ENCODE measurements around the gene COG4. TPM values are rescaled to one million over a fixed set of nuclear protein-coding genes. Genes with fewer than 3 reads are reported as not detected.
A peak's percentile ranks its signal among the peaks of the same experiment; 100 is the strongest.

Gene COG4
- total RNA-seq = 48.4 to 65.1 TPM (median 49.8 TPM) in 3 replicates
- long read RNA-seq, transcript COG4-201 (19 exons, 2,833 nt) = major isoform, 150 of 194 reads
- long read RNA-seq, partial matches to known transcripts = 2 of 194 reads
- long read RNA-seq, other reads (novel, unspliced or antisense) = 37 of 194 reads

GRCh38 chr16:70523076-70523742 lies at the start of gene COG4:
Gene COG4, minus strand, starts transcription at chr16:70523554. Its CDS starts 11 bp downstream, at chr16:70523543.
- Mint-ChIP-seq H3K36me3 (ENCODE audit: low read depth) (peaks cover 5% of the 10 kb centered on the region), H3K4me1 (ENCODE audit: low read depth) (peaks cover 52% of the 10 kb centered on the region), H3K4me3 (ENCODE audit: unreplicated experiment) (peak within 1 kb of the TSS; percentile 93), H3K27ac (ENCODE audit: unreplicated experiment) (peak within 1 kb of the TSS; percentile 99), H3K27me3 (ENCODE audit: low read depth) (no peaks in the 10 kb centered on the region), H3K9me3 (ENCODE audit: low read depth) (no peaks in the 10 kb centered on the region)
- DNase-seq (ENCODE audit: low spot score) = peak; percentile 95
- TF ChIP-seq, protein P1, sequence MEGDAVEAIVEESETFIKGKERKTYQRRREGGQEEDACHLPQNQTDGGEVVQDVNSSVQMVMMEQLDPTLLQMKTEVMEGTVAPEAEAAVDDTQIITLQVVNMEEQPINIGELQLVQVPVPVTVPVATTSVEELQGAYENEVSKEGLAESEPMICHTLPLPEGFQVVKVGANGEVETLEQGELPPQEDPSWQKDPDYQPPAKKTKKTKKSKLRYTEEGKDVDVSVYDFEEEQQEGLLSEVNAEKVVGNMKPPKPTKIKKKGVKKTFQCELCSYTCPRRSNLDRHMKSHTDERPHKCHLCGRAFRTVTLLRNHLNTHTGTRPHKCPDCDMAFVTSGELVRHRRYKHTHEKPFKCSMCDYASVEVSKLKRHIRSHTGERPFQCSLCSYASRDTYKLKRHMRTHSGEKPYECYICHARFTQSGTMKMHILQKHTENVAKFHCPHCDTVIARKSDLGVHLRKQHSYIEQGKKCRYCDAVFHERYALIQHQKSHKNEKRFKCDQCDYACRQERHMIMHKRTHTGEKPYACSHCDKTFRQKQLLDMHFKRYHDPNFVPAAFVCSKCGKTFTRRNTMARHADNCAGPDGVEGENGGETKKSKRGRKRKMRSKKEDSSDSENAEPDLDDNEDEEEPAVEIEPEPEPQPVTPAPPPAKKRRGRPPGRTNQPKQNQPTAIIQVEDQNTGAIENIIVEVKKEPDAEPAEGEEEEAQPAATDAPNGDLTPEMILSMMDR (IDR thresholded peaks at IDR 0.05) = no peak

DNA sequence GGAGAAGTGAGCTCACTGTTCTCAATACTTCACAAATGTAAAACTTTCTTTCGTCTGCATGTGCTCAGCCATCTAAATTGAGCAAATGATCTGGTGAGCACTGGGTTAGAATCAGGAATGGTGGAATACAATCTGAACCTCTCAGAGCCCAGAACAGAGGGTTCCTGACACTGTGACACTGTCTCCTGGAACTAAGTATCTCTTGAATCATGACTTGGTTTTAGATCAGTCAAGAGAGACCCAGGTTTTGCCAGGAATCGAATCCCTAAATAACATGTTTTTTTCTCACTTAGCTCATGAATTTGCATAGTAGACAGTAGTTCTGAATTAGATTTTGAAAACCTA lies 49.5 kb upstream of the COG4 start:
- H3K4me1 Mint-ChIP-seq (ENCODE audit: low read depth) = peaks cover 82% of the 10 kb centered on the region
- H3K9me3 Mint-ChIP-seq (ENCODE audit: low read depth) = no peaks in the 10 kb centered on the region
- H3K36me3 Mint-ChIP-seq (ENCODE audit: low read depth) = peaks cover 34% of the 10 kb centered on the region
- no peak overlapping the region for H3K4me3 Mint-ChIP-seq (ENCODE audit: unreplicated experiment)
- no peak for DNase-seq (ENCODE audit: low spot score)
- no peaks in the 10 kb centered on the region for H3K27me3 Mint-ChIP-seq (ENCODE audit: low read depth)
- H3K27ac Mint-ChIP-seq (ENCODE audit: unreplicated experiment) = peak overlapping the region; percentile 95
- TF ChIP-seq, protein P1 (IDR thresholded peaks at IDR 0.05) = no peak

- Mint-ChIP-seq H3K36me3 (ENCODE audit: low read depth) (peaks cover 37% of the 10 kb centered on the region), H3K27me3 (ENCODE audit: low read depth) (no peaks in the 10 kb centered on the region), H3K9me3 (ENCODE audit: low read depth) (no peaks in the 10 kb centered on the region), H3K4me3 (ENCODE audit: unreplicated experiment) (peak overlapping the region; percentile 19), H3K4me1 (ENCODE audit: low read depth) (peaks cover 76% of the 10 kb centered on the region), H3K27ac (ENCODE audit: unreplicated experiment) (peak overlapping the region; percentile 95)
- DNase-seq (ENCODE audit: low spot score) = no peak
- TF ChIP-seq, protein P1 (IDR thresholded peaks at IDR 0.05) = no peak
Observed at GRCh38 chr16:70572050-70572925, 48.9 kb upstream of the COG4 start.

DNA sequence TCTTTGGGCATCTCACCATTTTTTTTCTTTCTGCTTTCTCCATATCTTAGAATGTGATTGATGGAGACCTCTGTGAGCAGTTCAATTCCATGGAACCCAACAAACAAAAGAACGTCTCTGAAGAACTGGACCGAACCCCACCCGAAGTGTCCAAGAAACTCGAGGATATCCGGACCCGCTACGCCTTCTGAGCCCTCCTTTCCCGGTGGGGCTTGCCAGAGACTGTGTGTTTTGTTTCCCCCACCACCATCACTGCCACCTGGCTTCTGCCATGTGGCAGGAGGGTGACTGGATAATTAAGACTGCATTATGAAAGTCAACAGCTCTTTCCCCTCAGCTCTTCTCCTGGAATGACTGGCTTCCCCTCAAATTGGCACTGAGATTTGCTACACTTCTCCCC lies 48.3 kb upstream of the COG4 start:
- peaks cover 42% of the 10 kb centered on the region for H3K36me3 Mint-ChIP-seq (ENCODE audit: low read depth)
- no peaks in the 10 kb centered on the region for H3K27me3 Mint-ChIP-seq (ENCODE audit: low read depth)
- peak overlapping the region; percentile 95 for H3K27ac Mint-ChIP-seq (ENCODE audit: unreplicated experiment)
- H3K9me3 Mint-ChIP-seq (ENCODE audit: low read depth) = no peaks in the 10 kb centered on the region
- DNase-seq (ENCODE audit: low spot score) = no peak
- TF ChIP-seq, protein P1 (IDR thresholded peaks at IDR 0.05) = no peak
- peaks cover 69% of the 10 kb centered on the region for H3K4me1 Mint-ChIP-seq (ENCODE audit: low read depth)
- no peak overlapping the region for H3K4me3 Mint-ChIP-seq (ENCODE audit: unreplicated experiment)

- Mint-ChIP-seq H3K36me3 (ENCODE audit: low read depth) (peaks cover 44% of the 10 kb centered on the region), H3K4me3 (ENCODE audit: unreplicated experiment) (no peak overlapping the region), H3K4me1 (ENCODE audit: low read depth) (peaks cover 64% of the 10 kb centered on the region), H3K9me3 (ENCODE audit: low read depth) (no peaks in the 10 kb centered on the region), H3K27me3 (ENCODE audit: low read depth) (no peaks in the 10 kb centered on the region), H3K27ac (ENCODE audit: unreplicated experiment) (peak overlapping the region; percentile 95)
- TF ChIP-seq, protein P1 (IDR thresholded peaks at IDR 0.05) = no peak
- DNase-seq (ENCODE audit: low spot score) = no peak
Observed at GRCh38 chr16:70570967-70571570, 47.7 kb upstream of the COG4 start.

Measured in chondrocyte (in vitro differentiated cells).